SK-N-MC (cell line): ENCODE data around the gene ADORA3.
A peak's percentile ranks its signal among the peaks of the same experiment; 100 is the strongest.

Experiments used
- DNase-seq: peaks from one replicate; pipeline ENCODE4 v3.0.0-alpha.2; 2011; ENCODE audit warnings: low read depth, low spot score
- H3K27ac ChIP-seq: fragments of 200-600 bp; sonication (generic); 2 replicates; pipeline ENCODE4 v1.5.1; 2016; ENCODE audit warnings: mixed run types
- H3K36me3 ChIP-seq: fragments of 200-600 bp; sonication (generic); 2 replicates; pipeline ENCODE4 v1.6.1; 2017; ENCODE audit warnings: antibody characterized with exemption, low read length, mixed read lengths; ENCODE audit not compliant: insufficient read depth
- H3K4me3 ChIP-seq: fragments of 200-600 bp; sonication (generic); 2 replicates; pipeline ENCODE4 v1.5.1; 2016
- H3K9ac ChIP-seq: fragments of 200-600 bp; sonication (generic); 2 replicates; pipeline ENCODE4 v1.8.0; 2017; ENCODE audit warnings: mixed run types, mixed read lengths; ENCODE audit not compliant: insufficient read length
- H3K9me3 ChIP-seq: fragments of 200-600 bp; sonication (generic); 2 replicates; pipeline ENCODE4 v1.6.1; 2017; ENCODE audit warnings: low read depth, mild to moderate bottlenecking, antibody characterized with exemption, low read length, moderate library complexity, mixed read lengths
- EZH2 ChIP-seq: fragments of 200-600 bp; sonication (generic); IDR thresholded peaks from one replicate; pipeline ENCODE4 v1.6.1; 2017; ENCODE audit warnings: antibody characterized with exemption
- FOXP2 ChIP-seq: optimal IDR thresholded peaks from 2 replicates; pipeline ENCODE3; 2011; ENCODE audit warnings: mild to moderate bottlenecking, moderate library complexity; ENCODE audit not compliant: insufficient read depth; ENCODE audit errors: extremely low read length, control extremely low read depth
- POLR2AphosphoS5 ChIP-seq: IDR thresholded peaks from 2 replicates; pipeline ENCODE4 v1.6.1; 2012; ENCODE audit warnings: mild to moderate bottlenecking, low read depth, low read length, borderline replicate concordance

The ADORA3 gene

GRCh38 chr1:111512931-111513330 lies 9.5 kb upstream of the ADORA3 start:
- no peaks in the 10 kb centered on the region for H3K9me3 ChIP-seq
- TF ChIP-seq POLR2AphosphoS5 (no peak), FOXP2 (no peak), EZH2 (no peak)
- no peak overlapping the region for H3K27ac ChIP-seq
- DNase-seq: no peak
- no peak overlapping the region for H3K4me3 ChIP-seq
- H3K9ac ChIP-seq: no peak overlapping the region
- no peaks in the 10 kb centered on the region for H3K36me3 ChIP-seq

DNA sequence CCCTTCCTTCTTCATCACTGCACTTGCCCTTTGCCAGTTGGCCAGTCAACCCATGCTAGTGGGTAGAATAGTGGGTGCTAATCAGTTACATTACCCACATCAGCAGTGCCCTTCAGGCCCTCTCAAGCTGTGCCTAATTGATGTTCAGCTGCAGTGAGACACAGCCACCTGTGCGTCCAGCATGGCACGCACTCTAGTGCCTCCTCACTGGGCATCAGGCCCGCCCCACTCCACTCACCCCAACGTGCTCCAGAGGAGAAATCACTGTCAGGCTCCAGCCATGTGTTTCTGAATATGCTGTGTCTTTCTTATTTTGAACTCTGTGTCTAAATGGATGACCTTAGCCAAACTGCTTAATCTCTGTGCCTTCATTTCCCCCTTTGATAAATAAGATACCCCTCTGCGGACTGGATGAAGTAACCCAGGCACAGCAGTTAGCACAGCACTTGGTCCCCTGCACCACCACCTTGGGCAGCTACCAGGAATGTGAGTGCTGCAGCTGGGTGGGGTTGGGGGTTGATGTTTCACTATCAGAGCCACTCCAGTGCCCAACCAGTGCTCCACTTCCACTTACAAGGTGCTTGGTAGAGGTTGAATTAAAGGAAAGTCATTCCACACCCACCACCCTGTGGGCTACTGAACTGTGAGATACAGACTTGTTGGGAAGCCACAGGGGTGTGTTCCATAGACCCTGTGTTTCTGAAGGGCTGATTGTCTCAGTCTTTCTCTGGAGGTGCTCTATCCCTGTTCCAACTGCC lies 8.9 kb upstream of the ADORA3 start:
- Histone ChIP-seq H3K4me3 (no peak overlapping the region), H3K27ac (no peak overlapping the region), H3K9ac (no peak overlapping the region), H3K9me3 (no peaks in the 10 kb centered on the region), H3K36me3 (no peaks in the 10 kb centered on the region)
- TF ChIP-seq FOXP2 (no peak), POLR2AphosphoS5 (no peak), EZH2 (no peak)
- no peak for DNase-seq

- no peak for TF ChIP-seq EZH2
- no peak for TF ChIP-seq FOXP2
- no peak for TF ChIP-seq POLR2AphosphoS5
- DNase-seq: no peak
- no peak overlapping the region for H3K4me3 ChIP-seq
- H3K9me3 ChIP-seq: no peaks in the 10 kb centered on the region
- H3K9ac ChIP-seq: no peak overlapping the region
- no peak overlapping the region for H3K27ac ChIP-seq
- no peaks in the 10 kb centered on the region for H3K36me3 ChIP-seq
Observed at GRCh38 chr1:111511370-111511769, 7.9 kb upstream of the ADORA3 start.

- no peak for TF ChIP-seq EZH2
- no peak for TF ChIP-seq POLR2AphosphoS5
- no peak for TF ChIP-seq FOXP2
- no peak overlapping the region for H3K9ac ChIP-seq
Observed at GRCh38 chr1:111509997-111510375, 6.6 kb upstream of the ADORA3 start.

GRCh38 chr1:111507411-111508201 lies 4.2 kb upstream of the ADORA3 start:
- H3K9me3 ChIP-seq: no peaks in the 10 kb centered on the region
- H3K9ac ChIP-seq: peak overlapping the region; percentile 62
- no peaks in the 10 kb centered on the region for H3K36me3 ChIP-seq
- no peak for DNase-seq
- TF ChIP-seq POLR2AphosphoS5 (no peak), EZH2 (no peak), FOXP2 (no peak)
- peak overlapping the region; percentile 67 for H3K4me3 ChIP-seq
- no peak overlapping the region for H3K27ac ChIP-seq

More at GRCh38 chr1:111509997-111510375, 6.6 kb upstream of the ADORA3 start:
- no peak for DNase-seq
- Histone ChIP-seq H3K9me3 (no peaks in the 10 kb centered on the region), H3K27ac (no peak overlapping the region), H3K36me3 (no peaks in the 10 kb centered on the region), H3K4me3 (no peak overlapping the region)

DNA sequence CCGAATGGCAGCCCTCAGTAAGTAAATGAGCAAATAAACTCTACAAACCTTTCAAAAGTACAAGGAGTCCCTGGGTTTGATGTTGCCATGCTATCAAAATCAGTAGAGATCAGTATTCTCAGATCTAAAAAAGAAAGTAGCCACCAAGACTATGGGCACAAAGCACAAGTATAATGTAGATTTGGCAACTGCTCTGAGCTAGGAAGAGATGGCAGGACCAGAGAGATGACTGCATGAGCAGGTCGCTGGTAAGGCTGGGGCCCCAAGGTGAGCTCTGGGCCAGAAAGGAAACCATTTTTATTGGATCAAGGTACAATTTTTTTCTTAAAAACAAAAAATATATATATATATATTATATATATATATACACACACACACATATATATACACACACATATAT lies 3.1 kb upstream of the ADORA3 start:
- Histone ChIP-seq H3K27ac (no peak overlapping the region), H3K36me3 (no peaks in the 10 kb centered on the region), H3K9ac (no peak overlapping the region), H3K4me3 (no peak overlapping the region), H3K9me3 (no peaks in the 10 kb centered on the region)
- TF ChIP-seq EZH2 (no peak), POLR2AphosphoS5 (no peak), FOXP2 (no peak)
- no peak for DNase-seq

DNA sequence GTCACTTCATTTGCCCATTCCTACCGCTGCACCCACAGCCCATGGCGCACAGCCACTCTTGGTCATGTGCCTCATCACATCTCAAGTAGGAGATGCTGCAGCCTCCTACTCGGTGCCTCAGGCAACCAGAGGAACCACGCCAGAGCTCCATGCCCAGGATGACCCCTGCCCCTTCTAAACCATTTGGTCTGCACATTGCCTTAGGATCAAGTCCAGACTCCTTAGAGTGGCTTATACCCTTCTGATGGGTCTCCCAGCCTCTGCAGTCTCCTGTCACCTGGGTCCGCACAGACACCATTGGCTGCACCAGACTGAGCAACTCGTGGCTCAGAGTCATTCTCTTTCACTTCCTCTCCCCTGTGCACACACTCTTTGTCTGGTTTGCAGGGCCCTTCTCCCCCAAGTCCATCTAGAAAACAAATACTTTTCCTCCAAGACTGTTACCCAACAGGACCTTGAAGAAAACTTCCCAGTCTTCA lies 2.2 kb upstream of the ADORA3 start:
- TF ChIP-seq EZH2: no peak
- TF ChIP-seq FOXP2: no peak
- no peak for TF ChIP-seq POLR2AphosphoS5
- H3K27ac ChIP-seq: no peak overlapping the region
- no peak for DNase-seq
- H3K36me3 ChIP-seq: no peaks in the 10 kb centered on the region
- no peak overlapping the region for H3K9ac ChIP-seq
- H3K9me3 ChIP-seq: no peaks in the 10 kb centered on the region
- no peak overlapping the region for H3K4me3 ChIP-seq

- no peaks in the 10 kb centered on the region for H3K36me3 ChIP-seq
- H3K9me3 ChIP-seq: no peaks in the 10 kb centered on the region
- no peak overlapping the region for H3K27ac ChIP-seq
- no peak for DNase-seq
- H3K9ac ChIP-seq: no peak overlapping the region
- TF ChIP-seq FOXP2 (no peak), EZH2 (no peak), POLR2AphosphoS5 (no peak)
- H3K4me3 ChIP-seq: no peak overlapping the region
Observed at GRCh38 chr1:111504097-111504496, 664 bp upstream of the ADORA3 start.

GRCh38 chr1:111501645-111502044 lies 1.8 kb downstream of the ADORA3 start:
- H3K9ac ChIP-seq: no peak overlapping the region
- no peak for DNase-seq
- no peaks in the 10 kb centered on the region for H3K36me3 ChIP-seq
- no peak overlapping the region for H3K4me3 ChIP-seq
- TF ChIP-seq POLR2AphosphoS5 (no peak), EZH2 (no peak), FOXP2 (no peak)
- H3K27ac ChIP-seq: no peak overlapping the region
- H3K9me3 ChIP-seq: no peaks in the 10 kb centered on the region
